ENCODE data around the gene LGALS7.

DNA sequence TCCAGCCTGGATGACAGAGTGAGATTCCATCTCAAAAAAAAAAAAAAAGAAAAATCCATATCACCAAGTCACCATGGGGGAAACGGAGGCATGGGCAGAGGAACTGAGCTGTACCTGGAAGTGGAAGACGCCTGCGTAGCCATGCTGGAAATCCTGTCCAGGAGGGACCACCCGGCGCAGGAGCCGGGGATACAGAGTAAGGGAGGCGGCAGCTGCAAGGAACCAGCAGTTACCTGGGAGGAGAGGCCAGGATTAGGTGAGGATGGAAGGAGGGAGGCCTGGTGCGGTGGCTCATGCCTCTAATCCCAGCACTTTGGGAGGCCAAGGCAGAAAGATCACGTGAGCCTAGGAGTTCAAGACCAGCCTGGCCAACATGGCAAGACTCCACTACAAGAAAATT is 31.0 kb downstream of the LGALS7 start:
- TF ChIP-seq, protein P1, sequence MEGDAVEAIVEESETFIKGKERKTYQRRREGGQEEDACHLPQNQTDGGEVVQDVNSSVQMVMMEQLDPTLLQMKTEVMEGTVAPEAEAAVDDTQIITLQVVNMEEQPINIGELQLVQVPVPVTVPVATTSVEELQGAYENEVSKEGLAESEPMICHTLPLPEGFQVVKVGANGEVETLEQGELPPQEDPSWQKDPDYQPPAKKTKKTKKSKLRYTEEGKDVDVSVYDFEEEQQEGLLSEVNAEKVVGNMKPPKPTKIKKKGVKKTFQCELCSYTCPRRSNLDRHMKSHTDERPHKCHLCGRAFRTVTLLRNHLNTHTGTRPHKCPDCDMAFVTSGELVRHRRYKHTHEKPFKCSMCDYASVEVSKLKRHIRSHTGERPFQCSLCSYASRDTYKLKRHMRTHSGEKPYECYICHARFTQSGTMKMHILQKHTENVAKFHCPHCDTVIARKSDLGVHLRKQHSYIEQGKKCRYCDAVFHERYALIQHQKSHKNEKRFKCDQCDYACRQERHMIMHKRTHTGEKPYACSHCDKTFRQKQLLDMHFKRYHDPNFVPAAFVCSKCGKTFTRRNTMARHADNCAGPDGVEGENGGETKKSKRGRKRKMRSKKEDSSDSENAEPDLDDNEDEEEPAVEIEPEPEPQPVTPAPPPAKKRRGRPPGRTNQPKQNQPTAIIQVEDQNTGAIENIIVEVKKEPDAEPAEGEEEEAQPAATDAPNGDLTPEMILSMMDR (IDR thresholded peaks at IDR 0.05; ENCODE audit: low read length), result no peak
- TF ChIP-seq EZH2 (IDR thresholded peaks at IDR 0.05; ENCODE audit: borderline replicate concordance, low read length), result no peak

All from OCI-LY1 (cell line).